Activated CD8-positive, alpha-beta T cell treated with anti-CD3 and anti-CD28 coated beads, Interleukin-2, amount 10 ng/mL, durations not matched to agents 7 days and 5 days (primary cell): ENCODE results near the gene SERPINC1. TPM values are rescaled to one million over a fixed set of nuclear protein-coding genes. Genes with fewer than 3 reads are reported as not detected.
A peak's percentile ranks its signal among the peaks of the same experiment; 100 is the strongest.
"Not testable (repeated sequence)": the region's sequence is repeated elsewhere in the genome, so short reads cannot be mapped to it uniquely, and the experiment has no call there.

Experiments
- ATAC-seq: fragments of 150-1000 bp; cut with Tn5 transposase; one replicate; pipeline ENCODE4 v1.10.0; 2021; ENCODE audit warnings: moderate library complexity
- CTCF ChIA-PET: fragments of 350-600 bp; sonication (Branson Sonifier 250); formaldehyde crosslinking; loops from one replicate; lab custom pipeline; 2021; ENCODE audit warnings: antibody characterized with exemption; lab: Charles Lee
- POLR2A ChIA-PET: fragments of 350-600 bp; sonication (Branson Sonifier 250); formaldehyde crosslinking; loops from one replicate; lab custom pipeline; 2021; ENCODE audit warnings: antibody characterized with exemption; lab: Charles Lee
- DNase-seq: peaks from one replicate; pipeline ENCODE4 v3.0.0-alpha.2; 2020
- H3K27ac Mint-ChIP-seq: one replicate; pipeline ENCODE4 v1.8.0; 2021; ENCODE audit warnings: mild to moderate bottlenecking, mixed read lengths
- H3K27me3 Mint-ChIP-seq: one replicate; pipeline ENCODE4 v1.8.0; 2021; ENCODE audit warnings: low read depth, mixed read lengths
- H3K36me3 Mint-ChIP-seq: one replicate; pipeline ENCODE4 v1.8.0; 2021; ENCODE audit warnings: low read depth, mixed read lengths
- H3K4me1 Mint-ChIP-seq: one replicate; pipeline ENCODE4 v1.8.0; 2021; ENCODE audit warnings: low read depth, mixed read lengths
- H3K4me3 Mint-ChIP-seq: one replicate; pipeline ENCODE4 v1.8.0; 2021; ENCODE audit warnings: mild to moderate bottlenecking, mixed read lengths
- H3K9me3 Mint-ChIP-seq: one replicate; pipeline ENCODE4 v1.8.0; 2022; ENCODE audit warnings: mixed read lengths; ENCODE audit not compliant: insufficient read depth
- total RNA-seq, 2 experiments: library from RNA; stranded (reverse); gene quantifications; one replicate each; pipeline ENCODE4 v1.2.3, GENCODE V29; 2021

SERPINC1 gene
- total RNA-seq, 2 experiments from 2014 or later: not detected

- CTCF ChIA-PET: interaction anchor here (1.3 kb wide), 1 partner anchor 458 kb away, joined by 3 read pairs; no protein-coding TSS in a partner anchor
- H3K9me3 Mint-ChIP-seq: no peaks in the 10 kb centered on the region
- no peaks in the 10 kb centered on the region for H3K27me3 Mint-ChIP-seq
- no peak overlapping the region for H3K27ac Mint-ChIP-seq
- H3K4me1 Mint-ChIP-seq: peaks cover 17% of the 10 kb centered on the region
- DNase-seq (no peak), ATAC-seq (no peak)
- H3K36me3 Mint-ChIP-seq: peaks cover 35% of the 10 kb centered on the region
- no peak overlapping the region for H3K4me3 Mint-ChIP-seq
- POLR2A ChIA-PET: no interaction called here
Observed at GRCh38 chr1:173887627-173888026, 29.5 kb downstream of the SERPINC1 start.

- Mint-ChIP-seq H3K27me3 (no peaks in the 10 kb centered on the region), H3K36me3 (peaks cover 37% of the 10 kb centered on the region), H3K27ac (peak overlapping the region; percentile 53), H3K4me1 (peaks cover 17% of the 10 kb centered on the region), H3K4me3 (no peak overlapping the region), H3K9me3 (no peaks in the 10 kb centered on the region)
- no peak for DNase-seq
- CTCF ChIA-PET: no interaction called here
- no peak for ATAC-seq
- POLR2A ChIA-PET: no interaction called here
Observed at GRCh38 chr1:173886746-173887611, 30.1 kb downstream of the SERPINC1 start.

DNA sequence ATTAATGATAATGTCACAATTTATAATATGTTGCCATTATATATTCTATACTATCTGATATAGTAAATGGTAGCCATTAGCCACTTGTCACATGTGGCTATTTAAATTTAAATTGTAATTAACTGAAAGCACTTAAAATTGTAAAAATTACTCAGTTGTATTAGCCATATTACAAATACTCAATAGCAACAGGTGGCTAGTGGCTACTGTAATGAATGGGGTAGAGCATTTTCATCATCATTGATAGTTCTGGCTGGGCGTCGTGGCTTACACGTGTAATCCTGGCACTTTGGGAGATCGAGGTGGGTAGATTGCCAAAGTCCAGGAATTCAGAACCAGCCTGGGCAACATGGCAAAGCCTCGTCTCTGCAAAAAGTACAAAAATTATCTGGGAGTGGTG lies 32.4 kb downstream of the SERPINC1 start:
- Mint-ChIP-seq H3K36me3 (peaks cover 39% of the 10 kb centered on the region), H3K4me1 (peaks cover 17% of the 10 kb centered on the region), H3K27ac (no peak overlapping the region), H3K9me3 (no peaks in the 10 kb centered on the region), H3K4me3 (no peak overlapping the region), H3K27me3 (no peaks in the 10 kb centered on the region)
- ATAC-seq: no peak
- ChIA-PET CTCF (no interaction called here), POLR2A (no interaction called here)
- no peak for DNase-seq

GRCh38 chr1:173881117-173881516 lies 36.0 kb downstream of the SERPINC1 start:
- H3K27me3 Mint-ChIP-seq, DNase-seq, POLR2A ChIA-PET, H3K4me3 Mint-ChIP-seq, CTCF ChIA-PET, H3K4me1 Mint-ChIP-seq, ATAC-seq, H3K9me3 Mint-ChIP-seq, H3K27ac Mint-ChIP-seq: not testable (repeated sequence)
- H3K36me3 Mint-ChIP-seq: peaks cover 26% of the 10 kb centered on the region

GRCh38 chr1:173878251-173878650 lies 38.9 kb downstream of the SERPINC1 start:
- H3K4me3 Mint-ChIP-seq: no peak overlapping the region
- peaks cover 32% of the 10 kb centered on the region for H3K36me3 Mint-ChIP-seq
- H3K27me3 Mint-ChIP-seq: no peaks in the 10 kb centered on the region
- H3K4me1 Mint-ChIP-seq: no peaks in the 10 kb centered on the region
- POLR2A ChIA-PET: interaction anchor here (0.6 kb wide), 1 partner anchor 10 kb away, joined by 3 read pairs; no protein-coding TSS in a partner anchor
- CTCF ChIA-PET: no interaction called here
- ATAC-seq (no peak), DNase-seq (no peak)
- H3K27ac Mint-ChIP-seq: no peak overlapping the region
- H3K9me3 Mint-ChIP-seq: no peaks in the 10 kb centered on the region

DNA sequence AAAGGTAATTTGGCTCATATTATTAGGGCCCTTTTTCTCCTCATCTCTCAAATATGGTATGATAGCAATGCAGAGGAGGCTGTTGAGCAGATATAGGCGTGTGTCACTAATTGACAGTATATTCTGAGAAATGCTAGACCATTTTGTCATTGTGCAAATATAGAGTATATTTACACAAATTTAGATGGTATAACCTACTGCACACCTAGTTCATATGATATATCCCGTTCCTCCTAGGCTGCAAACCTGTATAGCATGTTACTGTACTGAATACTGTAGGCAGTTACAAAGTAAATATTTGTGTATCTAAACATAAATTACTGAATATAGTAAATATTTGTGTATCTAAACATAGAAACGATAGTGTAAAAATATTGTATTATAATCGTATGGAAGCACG lies 40.4 kb downstream of the SERPINC1 start:
- ATAC-seq: no peak
- H3K27ac Mint-ChIP-seq: no peak overlapping the region
- DNase-seq: no peak
- H3K9me3 Mint-ChIP-seq: no peaks in the 10 kb centered on the region
- POLR2A ChIA-PET: no interaction called here
- H3K36me3 Mint-ChIP-seq: peaks cover 36% of the 10 kb centered on the region
- CTCF ChIA-PET: no interaction called here
- no peak overlapping the region for H3K4me3 Mint-ChIP-seq
- H3K4me1 Mint-ChIP-seq: peaks cover 3% of the 10 kb centered on the region
- H3K27me3 Mint-ChIP-seq: no peaks in the 10 kb centered on the region

DNA sequence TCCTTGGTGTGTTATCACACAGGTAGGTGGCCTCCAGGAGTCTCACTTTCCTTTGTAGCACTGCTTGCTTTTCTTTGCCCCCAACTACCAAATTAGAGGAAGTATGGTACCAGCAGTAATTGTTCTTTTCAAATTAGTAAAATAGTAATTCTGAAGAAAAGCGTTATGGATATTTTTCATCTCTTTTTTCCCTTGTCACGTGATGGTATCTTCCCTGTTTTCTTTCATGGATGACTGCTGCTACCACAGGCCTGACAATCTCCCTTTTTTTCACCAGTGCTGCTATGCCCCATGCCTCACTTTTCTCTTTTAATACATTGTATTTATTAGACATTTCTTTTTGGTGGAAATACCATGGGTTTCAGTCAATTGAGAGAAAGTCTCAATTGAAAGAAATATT lies 45.6 kb downstream of the SERPINC1 start:
- POLR2A ChIA-PET: no interaction called here
- DNase-seq: no peak
- Mint-ChIP-seq H3K9me3 (no peaks in the 10 kb centered on the region), H3K27me3 (no peaks in the 10 kb centered on the region), H3K27ac (peak overlapping the region; percentile 80), H3K4me3 (peak overlapping the region; percentile 40), H3K36me3 (peaks cover 44% of the 10 kb centered on the region), H3K4me1 (peaks cover 36% of the 10 kb centered on the region)
- CTCF ChIA-PET: interaction anchor here (1.5 kb wide), 1 partner anchor 441 kb away, joined by 7 read pairs; no protein-coding TSS in a partner anchor
- no peak for ATAC-seq

- no peaks in the 10 kb centered on the region for H3K27me3 Mint-ChIP-seq
- H3K9me3 Mint-ChIP-seq: no peaks in the 10 kb centered on the region
- peak overlapping the region; percentile 80 for H3K27ac Mint-ChIP-seq
- H3K4me3 Mint-ChIP-seq: peak overlapping the region; percentile 39
- peaks cover 38% of the 10 kb centered on the region for H3K4me1 Mint-ChIP-seq
- ChIA-PET POLR2A (interaction anchor here (1.0 kb wide), 1 partner anchor 47 kb away, joined by 3 read pairs; no protein-coding TSS in a partner anchor), CTCF (interaction anchor here (1.5 kb wide), 1 partner anchor 441 kb away, joined by 7 read pairs; no protein-coding TSS in a partner anchor)
- H3K36me3 Mint-ChIP-seq: peaks cover 47% of the 10 kb centered on the region
- ATAC-seq: no peak
- DNase-seq: no peak
Observed at GRCh38 chr1:173871091-173871490, 46.0 kb downstream of the SERPINC1 start.

GRCh38 chr1:173870252-173871075 lies 46.7 kb downstream of the SERPINC1 start:
- peak; percentile 58 for DNase-seq
- ChIA-PET CTCF (interaction anchor here (1.1 to 1.5 kb wide), 2 partner anchors 26 to 440 kb away, joined by 3 to 7 read pairs; no protein-coding TSS in a partner anchor), POLR2A (interaction anchor here (0.7 to 3.0 kb wide), 3 partner anchors 47 to 397 kb away, joined by 3 to 21 read pairs (median 3); partner anchors contain the start of gene RC3H1)
- Mint-ChIP-seq H3K27ac (peak overlapping the region; percentile 80), H3K4me3 (peak overlapping the region; percentile 39), H3K9me3 (no peaks in the 10 kb centered on the region), H3K27me3 (no peaks in the 10 kb centered on the region), H3K36me3 (peaks cover 47% of the 10 kb centered on the region), H3K4me1 (peaks cover 45% of the 10 kb centered on the region)
- no peak for ATAC-seq

DNA sequence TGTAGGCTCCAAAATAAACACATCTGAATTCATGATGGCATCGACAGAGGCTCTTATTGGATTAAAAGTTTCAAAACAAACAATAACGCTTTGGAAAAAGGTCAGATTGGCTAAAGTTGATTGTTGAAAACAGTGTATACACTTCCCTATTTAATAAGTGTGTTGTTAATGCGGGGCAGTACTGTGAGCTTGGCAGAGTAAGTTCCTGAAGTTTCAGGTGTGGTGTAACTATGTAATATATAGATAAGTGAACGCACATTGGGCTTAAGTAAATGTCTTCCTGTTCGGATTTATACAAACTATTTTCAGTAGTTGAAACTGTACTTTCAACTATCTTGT lies 48.1 kb downstream of the SERPINC1 start:
- peak overlapping the region; percentile 94 for H3K27ac Mint-ChIP-seq
- DNase-seq: no peak
- peaks cover 59% of the 10 kb centered on the region for H3K36me3 Mint-ChIP-seq
- no peaks in the 10 kb centered on the region for H3K27me3 Mint-ChIP-seq
- ATAC-seq: no peak
- H3K9me3 Mint-ChIP-seq: no peaks in the 10 kb centered on the region
- H3K4me1 Mint-ChIP-seq: peaks cover 59% of the 10 kb centered on the region
- ChIA-PET POLR2A (interaction anchor here (0.8 to 4.6 kb wide), 8 partner anchors 45 to 1154 kb away, joined by 3 to 36 read pairs (median 7); partner anchors contain the start of genes CENPL, DARS2, KLHL20 and MRPS14), CTCF (interaction anchor here (0.9 to 3.2 kb wide), 7 partner anchors 12 to 439 kb away, joined by 3 to 12 read pairs (median 4); partner anchors contain the start of genes CENPL, DARS2, KLHL20 and RC3H1)
- H3K4me3 Mint-ChIP-seq: peak overlapping the region; percentile 89

- Mint-ChIP-seq H3K4me1 (peaks cover 65% of the 10 kb centered on the region), H3K36me3 (peaks cover 62% of the 10 kb centered on the region), H3K27me3 (no peaks in the 10 kb centered on the region), H3K9me3 (no peaks in the 10 kb centered on the region), H3K27ac (peak within 1 kb of the TSS; percentile 94), H3K4me3 (peak within 1 kb of the TSS; percentile 89)
- ATAC-seq (peak; percentile 77), DNase-seq (peak; percentile 97)
- CTCF ChIA-PET: interaction anchor here (0.6 to 3.2 kb wide), 8 partner anchors 11 to 438 kb away, joined by 3 to 12 read pairs (median 4); partner anchors contain the start of genes CENPL, DARS2, KLHL20 and RC3H1
- POLR2A ChIA-PET: interaction anchor here (0.5 to 4.6 kb wide), 21 partner anchors 12 to 1131 kb away, joined by 3 to 36 read pairs (median 4); partner anchors contain the start of genes CENPL, DARS2, KLHL20 and PRDX6
Observed at GRCh38 chr1:173868266-173869020, 48.7 kb downstream of the SERPINC1 start, which contains the start of gene ZBTB37. Gene ZBTB37 (plus strand): TSS chr1:173868380. CDS start chr1:173870226, 1,846 bp downstream.
